ENCODE measurements around the gene TBRG1. TPM values are rescaled to one million over a fixed set of nuclear protein-coding genes. Genes with fewer than 3 reads are reported as not detected.

Gene TBRG1
- total and polyA plus RNA-seq, 9 donors: 15.0 to 41.4 (median 24.2) TPM

GRCh38 chr11:124663861-124664260 lies 41.2 kb downstream of the TBRG1 start:
- DNase-seq: no peak
- intact Hi-C loops (cut with DNase I): no loop called here
- Histone ChIP-seq H3K27ac (no peak overlapping the region), H3K36me3 (no peaks in the 10 kb centered on the region), H3K27me3 (no peaks in the 10 kb centered on the region), H3K4me3 (no peak overlapping the region), H3K4me1 (ENCODE audit: insufficient read depth) (no peaks in the 10 kb centered on the region), H3K9me3 (no peaks in the 10 kb centered on the region)
- TF ChIP-seq POLR2A (IDR thresholded peaks at IDR 0.05) (no peak), CTCF (IDR thresholded peaks at IDR 0.05) (no peak), EP300 (IDR thresholded peaks at IDR 0.05) (no peak)
- 90 to 94% (median 93%) methylated on average over 2 of the region's 2 CpGs for WGBS, 3 donors

DNA sequence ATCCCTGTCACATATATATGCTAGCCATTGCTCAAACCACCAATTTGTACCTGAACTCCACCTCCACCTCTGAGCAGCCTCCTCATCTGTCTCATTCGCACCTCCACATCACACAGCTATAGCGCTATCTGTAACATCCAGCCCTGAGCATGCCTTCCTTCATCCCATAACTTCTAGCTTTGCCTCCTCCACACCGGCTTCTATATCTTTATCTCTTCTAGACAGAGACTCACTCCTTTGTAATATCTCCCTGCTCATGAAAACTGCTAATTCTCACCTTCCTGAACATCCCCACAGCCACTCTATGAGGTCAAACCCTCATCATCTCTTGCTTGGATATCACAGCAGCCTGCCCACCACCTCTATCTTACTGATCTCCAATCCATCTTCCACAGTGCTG lies 44.9 kb downstream of the TBRG1 start:
- TF ChIP-seq POLR2A (IDR thresholded peaks at IDR 0.05) (no peak), CTCF (IDR thresholded peaks at IDR 0.05) (no peak), EP300 (IDR thresholded peaks at IDR 0.05) (no peak)

DNA sequence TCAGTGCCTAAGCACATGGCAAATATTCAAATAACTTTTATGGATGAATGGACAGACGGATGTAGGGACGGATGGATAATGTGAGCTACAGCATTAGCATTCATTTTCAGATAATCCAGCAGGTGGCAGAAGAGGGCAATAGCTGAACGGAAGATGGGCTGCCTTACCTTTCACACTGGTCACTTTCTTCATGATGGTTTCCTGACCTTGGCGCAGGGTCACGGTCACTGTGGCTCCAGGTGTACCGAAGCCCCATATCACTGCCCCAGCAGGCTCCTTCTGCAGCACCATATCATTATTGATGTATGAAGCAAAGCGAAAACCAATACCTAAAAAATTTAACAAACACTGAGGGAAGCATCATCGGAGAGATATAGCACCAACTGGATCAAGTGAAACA lies 46.5 kb downstream of the TBRG1 start:
- no peak overlapping the region for H3K27ac ChIP-seq
- WGBS, 3 donors: 16 to 24% (median 18%) methylated on average over 8 of the region's 8 CpGs
- DNase-seq: peak; percentile 12 to 45 (median 27)
- no peaks in the 10 kb centered on the region for H3K9me3 ChIP-seq
- no peaks in the 10 kb centered on the region for H3K4me1 ChIP-seq (ENCODE audit: insufficient read depth)
- H3K4me3 ChIP-seq: no peak overlapping the region
- TF ChIP-seq EP300 (IDR thresholded peaks at IDR 0.05) (no peak), CTCF (IDR thresholded peaks at IDR 0.05) (peak; percentile 56 to 67 (median 66))
- no peaks in the 10 kb centered on the region for H3K36me3 ChIP-seq
- H3K27me3 ChIP-seq: no peaks in the 10 kb centered on the region
- intact Hi-C loops (cut with DNase I): loop anchor here in 2 of 4 donors (2.0 to 5.0 kb wide), 3 partner anchors 93 to 173 kb away; partner anchors contain the start of gene ESAM (in 1 of the 2)

More for the DNA sequence above, 44.9 kb downstream of the TBRG1 start:
- DNase-seq: no peak
- WGBS, 3 donors: 89 to 92% (median 90%) methylated on average over 3 of the region's 3 CpGs
- Histone ChIP-seq H3K27ac (no peak overlapping the region), H3K27me3 (no peaks in the 10 kb centered on the region), H3K36me3 (no peaks in the 10 kb centered on the region), H3K4me3 (no peak overlapping the region), H3K9me3 (no peaks in the 10 kb centered on the region), H3K4me1 (ENCODE audit: insufficient read depth) (no peaks in the 10 kb centered on the region)
- intact Hi-C loops (cut with DNase I): loop anchor here in 1 of 4 donors (5.0 kb wide), 2 partner anchors 95 to 175 kb away; partner anchors contain the start of gene ESAM

DNA sequence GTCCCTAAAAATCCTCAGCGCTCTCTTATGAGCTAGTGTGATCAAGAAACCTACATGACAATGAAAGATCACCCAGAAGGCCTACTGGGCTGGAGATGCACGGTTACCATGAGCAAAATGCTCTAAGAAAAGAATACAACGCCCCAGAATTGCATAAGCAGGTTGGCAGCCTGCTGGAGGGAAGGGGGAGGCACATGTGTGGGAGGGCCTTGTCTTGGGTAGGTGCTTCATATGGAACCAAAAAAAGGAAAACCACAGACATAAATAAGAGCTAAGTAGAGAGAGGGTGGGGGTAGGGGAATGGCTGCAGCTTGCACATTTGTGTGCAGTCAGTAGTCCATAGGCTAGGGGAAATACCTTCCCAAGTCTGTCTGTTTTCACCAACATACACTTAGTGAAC lies 48.1 kb downstream of the TBRG1 start:
- Histone ChIP-seq H3K4me1 (ENCODE audit: insufficient read depth) (peaks cover 1% of the 10 kb centered on the region), H3K27me3 (no peaks in the 10 kb centered on the region), H3K4me3 (no peak overlapping the region), H3K27ac (no peak overlapping the region), H3K36me3 (no peaks in the 10 kb centered on the region), H3K9me3 (no peaks in the 10 kb centered on the region)
- no peak for TF ChIP-seq EP300 (IDR thresholded peaks at IDR 0.05)
- TF ChIP-seq CTCF (IDR thresholded peaks at IDR 0.05): no peak
- TF ChIP-seq POLR2A (IDR thresholded peaks at IDR 0.05): no peak
- intact Hi-C loops (cut with DNase I): loop anchor here in 2 of 4 donors (2.0 to 5.0 kb wide), 2 partner anchors 92 to 167 kb away; partner anchors contain the start of gene ESAM (in 1 of the 2)
- 34 to 40% (median 36%) methylated on average over 3 of the region's 3 CpGs for WGBS, 3 donors
- DNase-seq: no peak

All from ovary (tissue), 9 donors.